ENCODE measurements around the gene TTC33.

DNA sequence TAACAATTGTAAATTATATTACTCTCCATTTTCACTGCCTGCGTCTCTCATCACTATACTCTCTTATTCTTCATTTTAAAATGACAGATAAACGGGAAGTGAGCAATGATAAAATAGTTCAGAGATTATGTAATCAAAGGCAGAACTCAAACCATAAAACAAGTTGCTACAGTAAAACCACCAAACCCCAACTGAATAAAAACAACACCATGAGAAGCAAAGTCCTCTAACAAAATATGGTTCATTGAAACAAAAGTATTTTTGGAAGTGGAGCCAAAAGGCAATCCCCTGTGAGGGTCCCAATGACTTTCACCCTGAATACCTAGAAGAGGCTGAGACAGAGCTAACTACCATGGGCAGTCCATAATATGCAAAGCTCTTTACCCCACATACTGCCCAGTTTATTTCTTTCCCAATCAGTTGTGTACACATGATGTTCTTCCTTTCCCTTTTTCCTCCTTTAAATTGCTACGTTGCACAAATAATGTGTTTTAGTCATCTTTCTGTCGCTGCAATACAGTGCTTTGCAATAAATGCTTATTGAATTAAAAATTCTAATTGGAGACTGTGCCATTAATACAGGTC, 140.1 kb downstream of the TTC33 start:
- TF ChIP-seq, protein P1, sequence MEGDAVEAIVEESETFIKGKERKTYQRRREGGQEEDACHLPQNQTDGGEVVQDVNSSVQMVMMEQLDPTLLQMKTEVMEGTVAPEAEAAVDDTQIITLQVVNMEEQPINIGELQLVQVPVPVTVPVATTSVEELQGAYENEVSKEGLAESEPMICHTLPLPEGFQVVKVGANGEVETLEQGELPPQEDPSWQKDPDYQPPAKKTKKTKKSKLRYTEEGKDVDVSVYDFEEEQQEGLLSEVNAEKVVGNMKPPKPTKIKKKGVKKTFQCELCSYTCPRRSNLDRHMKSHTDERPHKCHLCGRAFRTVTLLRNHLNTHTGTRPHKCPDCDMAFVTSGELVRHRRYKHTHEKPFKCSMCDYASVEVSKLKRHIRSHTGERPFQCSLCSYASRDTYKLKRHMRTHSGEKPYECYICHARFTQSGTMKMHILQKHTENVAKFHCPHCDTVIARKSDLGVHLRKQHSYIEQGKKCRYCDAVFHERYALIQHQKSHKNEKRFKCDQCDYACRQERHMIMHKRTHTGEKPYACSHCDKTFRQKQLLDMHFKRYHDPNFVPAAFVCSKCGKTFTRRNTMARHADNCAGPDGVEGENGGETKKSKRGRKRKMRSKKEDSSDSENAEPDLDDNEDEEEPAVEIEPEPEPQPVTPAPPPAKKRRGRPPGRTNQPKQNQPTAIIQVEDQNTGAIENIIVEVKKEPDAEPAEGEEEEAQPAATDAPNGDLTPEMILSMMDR (conservative IDR thresholded peaks at IDR 0.05; ENCODE audit: low read length), result no peak
- TF ChIP-seq EZH2phosphoT487 (IDR thresholded peaks at IDR 0.05; ENCODE audit: borderline replicate concordance), result no peak
